AG08396 (cell line): Measurements from ENCODE around the gene ARMH3.
"Not testable (repeated sequence)": the region's sequence is repeated elsewhere in the genome, so short reads cannot be mapped to it uniquely, and the experiment has no call there.

Experiments
- DNase-seq: peaks from one replicate; pipeline ENCODE4 v3.0.0; 2012; ENCODE audit warnings: low spot score, mixed read lengths

The ARMH3 gene

DNA sequence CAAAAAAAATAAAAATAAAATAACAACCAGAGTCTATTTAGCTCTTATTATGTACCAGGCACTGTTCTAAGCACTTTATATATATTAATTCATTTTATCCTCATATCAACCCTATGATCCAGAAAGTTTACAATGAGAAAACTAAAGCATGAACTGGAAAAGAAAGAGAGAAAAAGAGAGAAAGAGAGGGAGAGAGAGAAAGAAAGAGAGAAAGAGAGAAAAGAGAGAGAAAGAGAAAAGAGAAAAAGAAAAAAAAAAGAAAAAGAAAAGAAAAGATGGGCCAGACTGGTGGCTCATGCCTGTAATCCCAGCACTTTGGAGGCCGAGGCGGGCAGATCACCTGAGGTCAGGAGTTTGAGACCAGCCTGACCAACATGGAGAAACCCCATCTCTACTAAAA is 9.9 kb downstream of the ARMH3 start:
- DNase-seq, result no peak

DNA sequence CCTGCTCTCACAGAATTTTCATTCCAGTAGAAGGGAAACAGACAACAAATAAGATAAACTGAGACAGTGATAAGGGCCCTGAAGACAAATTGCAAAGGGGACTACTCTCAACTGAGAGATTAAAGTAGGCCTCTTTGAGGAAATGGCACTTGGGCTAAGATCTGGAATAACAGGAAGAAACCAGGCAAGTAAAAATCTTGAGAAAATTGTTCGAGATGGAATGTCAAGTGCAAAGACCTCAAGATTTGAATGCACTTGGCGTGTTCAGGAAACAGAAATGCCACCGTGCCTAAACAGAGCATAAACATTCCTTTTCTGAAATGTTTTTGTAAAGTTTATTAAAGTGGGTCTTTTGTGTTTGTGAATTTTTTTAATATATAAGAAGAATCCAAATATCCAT is 10.7 kb downstream of the ARMH3 start:
- no peak for DNase-seq

GRCh38 chr10:102040305-102041050 is 15.5 kb downstream of the ARMH3 start:
- peak; percentile 36 for DNase-seq

DNA sequence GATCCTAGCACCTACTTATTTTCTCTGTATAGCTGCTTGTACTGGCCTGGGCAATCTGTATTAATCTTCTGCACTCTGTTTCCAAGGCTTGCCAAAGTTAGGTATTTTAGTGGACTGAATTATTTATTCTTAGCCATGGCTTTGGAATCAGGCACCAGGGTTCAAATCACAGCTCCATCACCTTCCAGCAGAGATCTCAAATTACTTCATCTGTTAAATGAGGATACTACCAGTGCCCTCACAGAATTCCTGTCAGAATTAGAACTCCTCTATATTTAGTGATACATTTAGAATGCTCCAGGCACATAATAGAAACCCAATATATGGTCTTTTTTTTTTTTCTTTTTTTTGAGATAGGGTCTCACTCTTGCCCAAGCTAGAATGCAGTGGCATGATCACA is 17.6 kb downstream of the ARMH3 start:
- no peak for DNase-seq

DNA sequence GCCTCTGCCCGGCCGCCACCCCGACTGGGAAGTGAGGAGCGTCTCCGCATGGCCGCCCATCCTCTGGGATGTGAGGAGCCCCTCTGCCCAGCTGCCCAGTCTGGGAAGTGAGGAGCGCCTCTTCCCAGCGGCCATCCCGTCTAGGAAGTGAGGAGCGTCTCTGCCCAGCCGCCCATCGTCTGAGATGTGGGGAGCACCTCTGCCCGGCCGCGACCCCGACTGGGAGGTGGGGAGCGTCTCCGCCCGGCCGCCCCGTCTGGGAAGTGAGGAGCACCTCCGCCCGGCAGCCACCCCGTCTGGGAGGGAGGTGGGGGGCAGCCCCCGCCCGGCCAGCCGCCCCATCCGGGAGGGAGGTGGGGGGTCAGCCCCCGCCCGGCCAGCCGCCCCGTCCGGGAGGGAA is 20.2 kb downstream of the ARMH3 start:
- not testable (repeated sequence) for DNase-seq

GRCh38 chr10:102033787-102034186 is 22.2 kb downstream of the ARMH3 start:
- DNase-seq, result no peak

DNA sequence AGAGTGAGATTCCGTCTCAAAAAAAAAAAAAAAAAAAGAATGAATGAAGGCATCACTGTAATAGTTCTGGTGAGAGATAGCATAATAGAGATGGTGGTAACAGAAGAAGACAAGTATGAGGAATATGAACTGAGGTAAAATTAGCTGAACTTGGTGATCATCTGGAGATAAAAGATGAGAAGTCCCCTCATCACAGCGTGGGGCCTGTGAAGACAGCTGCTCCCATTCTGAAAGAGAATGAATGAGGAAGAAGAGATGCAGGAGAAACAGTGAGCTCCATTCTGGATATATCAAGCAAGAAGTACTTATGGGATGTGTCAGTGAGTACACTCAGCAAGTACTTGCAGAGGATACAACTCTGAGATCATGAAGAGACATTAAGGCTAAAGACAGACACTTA is 28.7 kb downstream of the ARMH3 start:
- DNase-seq, result no peak

- DNase-seq, result no peak
Measured at GRCh38 chr10:102024799-102025198, 31.2 kb downstream of the ARMH3 start.

- no peak for DNase-seq
Measured at GRCh38 chr10:102020938-102021337, 35.0 kb downstream of the ARMH3 start.

- no peak for DNase-seq
Measured at GRCh38 chr10:102017295-102017694, 38.7 kb downstream of the ARMH3 start.

- DNase-seq, result no peak
Measured at GRCh38 chr10:102016416-102016815, 39.6 kb downstream of the ARMH3 start.

DNA sequence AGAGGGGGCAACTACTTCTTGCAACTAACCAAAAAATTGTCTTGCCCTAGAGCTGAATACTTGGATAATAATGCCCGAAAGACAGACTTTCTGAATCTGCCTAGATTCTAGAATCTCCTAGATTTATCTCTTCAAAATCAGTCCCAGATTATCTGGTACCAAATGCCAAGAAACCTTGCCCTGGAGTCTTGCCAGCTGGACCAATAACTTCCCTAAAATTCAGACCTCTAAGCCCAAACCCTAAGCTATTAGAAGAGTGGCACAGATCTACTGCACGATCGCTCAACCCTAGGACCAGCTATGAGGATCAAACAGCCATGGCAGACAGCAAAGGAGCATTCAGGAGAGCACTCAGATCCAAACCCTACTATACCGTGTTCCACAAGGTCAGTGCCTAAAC is 45.0 kb downstream of the ARMH3 start:
- DNase-seq, result no peak

DNA sequence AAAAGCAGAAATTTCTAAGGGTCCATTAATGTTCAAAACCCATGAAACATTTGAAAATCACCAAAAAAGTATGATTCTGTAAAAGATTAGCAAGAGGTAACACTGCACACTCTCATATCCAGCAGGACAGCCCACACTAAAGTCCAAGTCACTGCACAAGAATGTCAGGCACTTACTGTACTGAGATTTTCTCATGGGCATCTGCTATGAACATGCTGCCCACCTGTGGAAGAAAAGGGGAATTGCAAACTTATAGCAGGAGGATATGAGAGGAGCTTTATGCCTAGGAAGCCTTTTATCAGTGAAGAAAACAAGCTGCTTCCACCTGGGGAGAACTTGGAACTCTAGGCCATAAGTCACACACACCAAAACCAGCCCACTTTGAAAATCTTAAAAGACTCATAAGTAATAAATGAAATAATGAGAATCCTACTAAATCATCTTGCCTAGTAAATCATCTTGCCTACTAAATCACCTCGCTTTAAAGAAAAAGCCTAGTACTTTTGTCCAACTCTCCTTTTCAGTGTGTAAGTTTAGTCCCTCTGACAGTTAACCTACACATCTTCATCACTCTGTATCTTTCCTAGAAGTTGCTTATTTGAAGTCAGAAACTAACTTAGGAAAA is 46.1 kb downstream of the ARMH3 start:
- DNase-seq, result peak; percentile 89

GRCh38 chr10:102007796-102008195 is 48.2 kb downstream of the ARMH3 start:
- no peak for DNase-seq

DNA sequence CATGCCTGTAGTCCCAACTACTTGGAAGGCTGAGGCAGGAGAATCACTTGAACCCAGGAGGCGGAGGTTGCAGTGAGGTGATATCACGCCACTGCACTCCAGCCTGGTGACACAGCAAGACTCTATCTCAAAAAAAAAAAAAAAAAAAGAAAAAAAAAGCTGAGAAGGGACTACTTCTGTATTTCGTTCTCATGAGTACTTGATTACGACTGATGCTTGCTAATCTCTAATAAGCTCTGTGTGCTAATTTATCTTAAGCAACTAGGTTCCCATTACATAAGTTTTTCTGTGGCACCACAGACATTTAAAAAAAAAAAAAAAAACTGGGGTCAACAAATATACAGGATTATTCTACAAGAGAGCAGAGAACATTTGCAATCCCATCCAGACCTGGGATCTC is 48.9 kb downstream of the ARMH3 start:
- DNase-seq, result not testable (repeated sequence)

- peak; percentile 11 for DNase-seq
Measured at GRCh38 chr10:102004376-102004775, 51.6 kb downstream of the ARMH3 start.

GRCh38 chr10:102003541-102003940 is 52.4 kb downstream of the ARMH3 start:
- no peak for DNase-seq

DNA sequence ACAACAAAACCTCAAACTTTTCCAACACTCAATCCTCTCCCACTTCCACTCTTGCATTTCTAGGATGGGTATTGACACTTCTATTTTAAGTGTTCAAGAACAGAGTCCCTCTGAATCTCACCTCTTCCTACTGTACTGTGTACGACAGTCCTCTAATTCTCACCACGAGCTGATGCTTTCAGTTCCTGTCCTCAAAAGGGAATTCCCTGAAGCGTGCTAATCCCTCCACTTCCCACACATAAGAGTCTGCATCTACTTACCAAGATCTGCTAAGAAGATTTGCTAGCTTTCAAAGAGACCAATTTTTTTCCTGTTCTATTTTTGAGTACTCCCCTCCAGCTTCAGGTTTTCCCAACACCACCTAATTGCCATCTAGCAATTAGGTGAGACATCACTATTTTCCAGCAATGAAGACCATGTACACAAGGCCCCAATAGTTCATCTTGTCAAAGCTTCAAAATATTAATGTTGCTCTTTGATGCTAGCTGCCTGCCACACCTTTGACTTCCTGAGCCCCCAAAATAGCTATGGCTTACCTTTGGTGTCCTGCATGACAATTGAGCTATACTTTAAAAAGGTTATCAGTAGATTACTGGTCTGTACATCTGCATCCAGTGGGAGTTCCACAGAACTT is 54.4 kb downstream of the ARMH3 start:
- DNase-seq, result no peak

DNA sequence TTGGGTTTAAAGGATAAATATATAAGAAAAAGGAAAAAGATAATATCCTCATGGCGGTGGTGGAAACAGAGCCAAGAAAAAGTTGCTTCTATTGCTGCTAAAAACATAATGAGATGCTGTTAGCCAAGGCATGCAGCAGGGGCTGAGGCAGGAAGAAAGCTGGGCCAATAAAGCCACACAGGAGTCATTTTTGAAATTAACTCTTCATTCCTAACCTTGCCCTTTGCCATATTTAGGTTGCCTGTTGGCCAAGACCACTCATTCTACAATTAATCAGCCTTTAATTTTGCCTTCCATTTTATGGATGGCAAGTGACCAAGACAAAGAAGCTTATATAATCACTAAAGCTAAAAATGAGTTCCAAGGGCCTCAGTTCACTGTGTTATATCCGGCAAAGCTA is 58.2 kb downstream of the ARMH3 start:
- DNase-seq, result no peak

GRCh38 chr10:101995451-101996063 is 60.4 kb downstream of the ARMH3 start:
- DNase-seq, result no peak

GRCh38 chr10:101993651-101994200 is 62.2 kb downstream of the ARMH3 start:
- DNase-seq, result no peak

DNA sequence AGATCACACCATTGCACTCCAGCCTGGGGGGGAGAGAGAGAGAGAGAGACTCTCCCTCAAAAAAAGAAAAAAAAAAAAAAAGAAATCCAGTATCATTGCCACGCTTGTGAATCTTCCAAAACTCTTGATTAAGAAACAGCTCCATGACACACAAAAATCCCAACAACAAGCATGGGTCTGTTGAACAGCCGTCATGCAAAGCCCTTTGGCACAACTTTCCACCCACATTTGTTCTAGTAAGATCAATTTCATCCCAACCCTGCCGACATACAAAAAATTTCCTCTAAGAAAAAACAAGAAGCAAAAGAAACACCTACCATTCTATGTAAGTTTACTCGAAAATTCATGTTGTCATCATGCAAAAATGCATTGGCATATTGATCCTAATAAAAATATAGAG is 62.8 kb downstream of the ARMH3 start:
- DNase-seq, result no peak

GRCh38 chr10:101987136-101987535 is 68.8 kb downstream of the ARMH3 start:
- no peak for DNase-seq
